Mucosa of rectum (tissue), 2 donors: ENCODE results near the gene ADAP1.
"Not testable (repeated sequence)": the region's sequence is repeated elsewhere in the genome, so short reads cannot be mapped to it uniquely, and the experiment has no call there.

ENCODE experiments used
- H3K27ac ChIP-seq, 2 donors: one replicate each; pipeline ENCODE4 v1.7.0; 2013; ENCODE audit warnings: inconsistent platforms in 2 of 2, low read depth in 2 of 2, low read length in 2 of 2
- H3K27me3 ChIP-seq, 2 donors: one replicate each; pipeline ENCODE4 v1.7.0; 2013; ENCODE audit warnings: low read length in 2 of 2; ENCODE audit not compliant: control insufficient read depth in 2 of 2, insufficient read depth in 2 of 2
- H3K36me3 ChIP-seq, 2 donors: one replicate each; pipeline ENCODE4 v1.7.0; 2013; ENCODE audit warnings: low read length in 2 of 2; ENCODE audit not compliant: control insufficient read depth in 2 of 2, insufficient read depth in 2 of 2
- H3K4me1 ChIP-seq, 2 donors: one replicate each; pipeline ENCODE4 v1.7.0; 2013; ENCODE audit warnings: low read length in 2 of 2, mild to moderate bottlenecking in 1 of 2; ENCODE audit not compliant: control insufficient read depth in 2 of 2, insufficient read depth in 2 of 2
- H3K4me3 ChIP-seq, 2 donors: one replicate each; pipeline ENCODE4 v1.7.0; 2013; ENCODE audit warnings: low read length in 2 of 2
- H3K9ac ChIP-seq, 2 donors: one replicate each; pipeline ENCODE4 v1.7.0; 2013; ENCODE audit warnings: low read length in 2 of 2, low read depth in 1 of 2, mild to moderate bottlenecking in 1 of 2
- H3K9me3 ChIP-seq, 2 donors: one replicate each; pipeline ENCODE4 v1.7.0; 2013; ENCODE audit warnings: low read length in 2 of 2; ENCODE audit not compliant: control insufficient read depth in 2 of 2
- donor health status: healthy.
- donor health status: Normal muscosa, but diverticular disease.

The ADAP1 gene

DNA sequence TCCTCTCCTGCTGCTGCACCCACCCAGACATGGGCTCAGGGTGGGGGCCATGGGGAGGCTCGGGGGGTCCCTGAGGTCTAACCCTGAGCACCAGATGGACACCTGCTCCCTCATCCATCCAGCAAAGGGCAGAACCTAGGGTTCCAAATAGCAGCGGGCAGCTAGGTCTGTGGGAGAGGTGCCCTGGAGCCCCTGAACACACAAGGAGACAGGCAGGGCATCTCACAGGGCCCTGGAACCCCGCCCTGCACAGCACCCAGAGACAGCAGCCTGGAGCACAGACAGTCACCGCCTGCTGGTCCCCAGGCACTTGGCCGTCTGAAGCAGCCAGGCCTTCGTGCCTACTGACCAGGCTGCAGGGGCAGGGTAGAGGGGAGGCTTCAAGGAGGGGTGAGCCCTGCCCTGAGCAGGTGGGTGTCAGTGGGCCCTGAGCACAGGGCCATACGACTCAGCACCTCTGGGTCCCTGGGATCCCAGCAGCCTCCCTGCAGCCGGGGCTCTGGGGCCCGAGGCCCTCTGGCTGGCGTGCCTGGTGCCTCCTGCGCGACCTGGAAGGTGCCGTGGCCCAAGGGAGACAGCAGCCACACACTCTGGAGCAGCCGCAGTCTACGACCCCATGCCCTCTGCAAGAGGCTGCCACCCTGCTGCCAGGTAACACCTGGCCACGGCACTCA is 39.8 kb downstream of the ADAP1 start:
- Histone ChIP-seq H3K36me3 (peaks cover 0 to 2% of the 10 kb centered on the region in 2 donors), H3K27me3 (no peaks in the 10 kb centered on the region), H3K27ac (peak overlapping the region; percentile 93 to 95), H3K9ac (peak overlapping the region; percentile 38 to 60), H3K4me1 (peaks cover 32 to 53% of the 10 kb centered on the region in 2 donors), H3K4me3 (no peak overlapping the region), H3K9me3 (no peaks in the 10 kb centered on the region)

DNA sequence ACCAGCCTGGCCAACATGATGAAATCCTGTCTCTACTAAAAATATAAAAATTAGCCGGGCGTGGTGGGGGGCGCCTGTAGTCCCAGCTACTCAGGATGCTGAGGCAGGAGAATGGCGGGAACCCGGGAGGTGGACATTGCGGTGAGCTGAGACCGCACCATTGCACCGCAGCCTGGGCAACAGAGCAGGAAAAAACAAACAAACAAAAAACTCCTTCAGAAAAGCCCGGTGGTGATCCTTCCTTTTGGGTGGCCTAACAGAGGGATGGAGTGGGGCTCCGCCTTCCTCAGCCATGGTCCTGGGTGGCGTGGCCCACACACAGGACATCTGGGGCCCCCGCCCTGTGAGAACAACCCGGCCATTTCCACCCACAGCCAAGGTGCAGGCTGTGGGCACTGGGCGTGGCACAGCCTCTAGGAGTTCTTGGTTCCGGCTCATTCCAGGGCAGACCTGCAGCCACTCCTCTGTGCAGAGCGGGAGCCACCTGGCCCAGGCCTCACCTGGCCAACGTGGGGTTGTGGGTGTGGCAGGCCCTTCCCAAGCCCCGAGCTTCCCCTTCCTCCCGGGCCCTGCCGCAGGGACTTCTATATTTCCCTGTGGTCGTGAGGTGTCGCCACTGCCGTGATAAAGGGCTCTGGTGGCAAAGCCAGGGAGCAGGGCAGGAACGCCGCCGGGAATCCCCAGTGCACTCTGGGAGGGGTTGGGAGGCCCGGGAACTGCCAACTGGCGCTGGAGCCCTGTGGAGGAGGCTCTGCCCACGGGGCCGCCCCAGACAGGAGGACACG is 40.6 kb downstream of the ADAP1 start:
- Histone ChIP-seq H3K4me1 (peaks cover 35 to 57% of the 10 kb centered on the region in 2 donors), H3K27ac (peak overlapping the region; percentile 93 to 95), H3K36me3 (peaks cover 0 to 2% of the 10 kb centered on the region in 2 donors), H3K4me3 (no peak overlapping the region), H3K9me3 (no peaks in the 10 kb centered on the region), H3K9ac (peak overlapping the region; percentile 38 to 60), H3K27me3 (no peaks in the 10 kb centered on the region)

DNA sequence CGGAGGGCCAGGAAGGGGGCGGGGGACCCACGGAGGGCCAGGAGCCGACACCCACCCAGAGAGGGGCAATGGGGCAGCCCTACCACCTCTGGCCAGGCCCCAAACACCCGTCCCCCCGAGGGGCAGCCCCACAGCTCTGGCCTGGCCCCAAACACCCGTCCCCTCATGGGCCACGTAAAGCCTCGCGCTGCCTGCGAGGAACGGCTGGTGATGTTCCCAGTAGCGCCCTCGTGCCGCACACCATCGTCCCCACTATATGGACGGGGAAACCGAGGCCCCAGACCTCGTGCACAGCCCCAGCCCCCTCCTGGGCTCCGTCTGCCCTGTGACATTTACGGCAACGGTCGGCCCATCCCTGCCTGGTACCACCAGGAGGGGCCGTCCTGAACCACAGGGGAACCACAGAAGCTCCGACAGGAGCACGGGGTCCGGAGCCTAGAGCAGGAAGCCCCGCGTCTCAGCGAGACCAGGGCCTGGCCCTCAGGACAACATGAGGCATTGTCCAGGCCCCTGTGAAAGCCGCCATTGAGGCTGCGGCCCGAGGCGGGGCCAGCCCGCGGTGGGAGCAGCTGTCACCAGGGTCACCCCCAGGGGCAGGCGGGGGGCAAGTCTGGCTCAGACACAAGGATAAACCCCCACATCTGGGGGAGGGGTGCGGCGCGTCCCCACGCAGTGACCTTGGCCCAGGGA is 42.5 kb downstream of the ADAP1 start:
- peak overlapping the region in 1 of 2 donors; percentile 9 for H3K27ac ChIP-seq
- no peak overlapping the region for H3K4me3 ChIP-seq
- no peaks in the 10 kb centered on the region for H3K27me3 ChIP-seq
- peaks cover 0 to 3% of the 10 kb centered on the region in 2 donors for H3K36me3 ChIP-seq
- peaks cover 39 to 54% of the 10 kb centered on the region in 2 donors for H3K4me1 ChIP-seq
- H3K9me3 ChIP-seq = no peaks in the 10 kb centered on the region
- no peak overlapping the region for H3K9ac ChIP-seq

DNA sequence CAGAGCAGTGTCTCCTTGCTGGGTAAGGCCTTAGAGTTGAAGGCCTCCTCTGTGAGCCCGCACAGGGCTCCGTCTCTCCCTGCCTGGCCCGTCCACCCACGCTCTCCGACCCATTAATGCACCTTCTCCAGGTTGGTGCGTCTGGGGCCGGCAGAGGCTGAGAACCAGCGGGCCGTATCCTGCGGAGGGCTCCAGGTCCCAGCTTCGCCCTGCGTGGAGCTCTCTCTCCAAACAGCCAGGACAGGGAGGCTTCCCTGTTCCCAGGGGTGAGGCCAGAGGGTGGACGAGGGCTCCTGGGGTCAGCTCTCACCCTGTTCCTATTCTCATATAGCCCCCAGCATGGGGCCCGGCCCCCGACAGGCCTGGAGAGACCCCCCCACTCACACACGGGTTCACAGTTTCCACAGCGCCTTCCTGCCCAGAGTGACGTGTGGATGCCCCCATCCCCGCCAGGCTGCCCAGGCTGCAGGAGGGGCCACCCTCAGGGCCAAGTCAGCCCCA is 43.5 kb downstream of the ADAP1 start:
- H3K27me3 ChIP-seq = no peaks in the 10 kb centered on the region
- H3K36me3 ChIP-seq = peaks cover 0 to 3% of the 10 kb centered on the region in 2 donors
- peaks cover 32 to 50% of the 10 kb centered on the region in 2 donors for H3K4me1 ChIP-seq
- no peak overlapping the region for H3K4me3 ChIP-seq
- peak overlapping the region; percentile 23 to 61 for H3K27ac ChIP-seq
- H3K9me3 ChIP-seq = no peaks in the 10 kb centered on the region
- H3K9ac ChIP-seq = no peak overlapping the region

DNA sequence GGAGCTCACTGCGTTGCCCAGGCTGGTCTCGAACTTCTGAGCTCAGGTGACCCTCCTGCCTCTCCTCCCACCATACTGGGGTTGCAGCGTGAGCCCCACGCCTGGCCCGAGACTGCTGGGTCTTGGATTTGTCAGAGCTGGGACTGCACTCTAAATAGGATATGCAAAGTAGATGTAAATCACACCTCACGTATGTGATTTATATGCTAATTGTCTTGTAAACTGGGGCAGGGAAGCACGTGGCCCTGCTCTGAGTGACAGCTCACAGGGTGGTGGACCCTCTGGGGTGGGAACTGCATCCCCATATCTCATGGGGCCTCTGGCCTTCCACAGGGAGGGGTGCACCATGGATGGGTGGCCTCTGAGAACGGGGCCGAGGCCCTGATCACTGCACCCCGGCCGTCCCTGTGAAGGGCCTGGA is 44.0 kb downstream of the ADAP1 start:
- no peaks in the 10 kb centered on the region for H3K9me3 ChIP-seq
- H3K9ac ChIP-seq = peak overlapping the region; percentile 24 to 42
- H3K4me1 ChIP-seq = peaks cover 31 to 45% of the 10 kb centered on the region in 2 donors
- no peaks in the 10 kb centered on the region for H3K27me3 ChIP-seq
- H3K27ac ChIP-seq = peak overlapping the region; percentile 61 to 81
- no peak overlapping the region for H3K4me3 ChIP-seq
- H3K36me3 ChIP-seq = peaks cover 0 to 3% of the 10 kb centered on the region in 2 donors

DNA sequence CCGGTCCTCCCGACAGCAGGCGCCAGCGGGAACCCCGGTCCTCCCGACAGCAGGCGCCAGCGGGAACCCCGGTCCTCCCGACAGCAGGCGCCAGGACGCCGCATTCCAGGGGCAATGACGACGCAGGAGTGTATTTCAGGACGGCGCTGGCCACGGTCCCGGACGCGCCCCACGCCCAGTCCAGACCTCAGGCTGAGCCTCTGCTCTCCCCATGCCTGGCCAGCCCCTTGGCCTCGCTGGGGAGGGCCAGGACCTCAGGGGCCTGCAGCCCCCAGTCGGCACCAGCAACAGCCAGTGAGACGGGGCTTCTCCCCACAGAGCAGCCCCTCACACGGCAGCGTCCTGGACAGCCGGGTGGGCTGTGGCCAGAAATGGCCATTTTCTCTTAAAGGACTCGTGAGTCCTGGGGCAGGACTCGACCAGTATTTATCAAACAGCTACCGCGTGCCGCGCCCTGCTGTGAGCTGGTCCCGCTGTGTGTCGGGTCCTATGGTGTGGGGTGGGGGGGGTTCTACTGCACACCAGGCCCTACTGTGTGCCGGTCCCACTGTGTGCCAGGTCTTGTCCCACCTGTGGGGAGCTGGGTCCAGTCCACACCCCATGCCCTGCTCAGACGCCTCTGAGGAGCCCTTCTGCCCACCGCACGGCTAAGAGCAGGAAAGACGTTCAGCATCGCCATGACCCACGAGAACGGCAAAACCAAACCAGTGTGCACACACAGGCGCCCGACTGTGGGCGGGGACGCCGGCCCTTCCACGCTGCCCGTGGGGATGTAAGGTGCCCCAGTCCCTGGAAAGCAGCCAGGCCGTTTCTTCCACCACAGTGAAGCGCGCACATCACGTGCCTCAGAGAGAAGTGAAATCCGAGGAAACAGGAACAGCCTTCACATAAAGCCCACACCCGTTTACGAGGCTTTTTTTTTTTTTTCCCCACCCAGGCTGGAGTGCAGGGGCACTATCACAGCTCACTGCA is 44.8 kb downstream of the ADAP1 start:
- Histone ChIP-seq H3K4me1 (peaks cover 23 to 37% of the 10 kb centered on the region in 2 donors), H3K9ac (peak overlapping the region; percentile 32 to 55)

DNA sequence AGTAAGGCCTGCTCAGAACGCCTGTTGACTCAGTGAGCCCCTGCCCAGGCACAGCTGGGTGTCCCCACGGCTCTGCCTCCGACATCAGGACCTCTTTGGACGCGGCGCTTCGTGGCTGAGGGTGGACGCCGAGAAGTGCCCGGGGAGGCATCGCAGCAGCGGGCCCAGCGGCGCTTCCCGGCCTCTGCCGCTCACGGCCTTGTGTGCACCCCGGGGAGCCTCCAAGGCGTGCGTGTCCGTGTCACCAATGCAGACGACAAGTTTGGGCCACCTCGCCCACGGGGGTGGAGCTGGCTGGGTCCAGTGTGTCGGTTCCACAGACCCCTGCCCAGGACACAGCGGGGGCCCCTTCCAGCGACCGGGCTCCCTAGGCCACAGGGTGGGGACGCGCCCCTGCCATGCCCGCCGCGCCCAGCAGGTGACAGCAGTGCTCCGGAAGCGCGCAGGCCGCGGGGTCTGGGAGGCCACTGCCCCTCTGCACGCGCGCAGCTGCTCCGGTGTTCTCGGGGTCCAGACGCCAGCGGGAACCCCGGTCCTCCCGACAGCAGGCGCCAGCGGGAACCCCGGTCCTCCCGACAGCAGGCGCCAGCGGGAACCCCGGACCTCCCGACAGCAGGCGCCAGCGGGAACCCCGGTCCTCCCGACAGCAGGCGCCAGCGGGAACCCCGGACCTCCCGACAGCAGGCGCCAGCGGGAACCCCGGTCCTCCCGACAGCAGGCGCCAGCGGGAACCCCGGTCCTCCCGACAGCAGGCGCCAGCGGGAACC is 45.7 kb downstream of the ADAP1 start:
- Histone ChIP-seq H3K9ac (peak overlapping the region in 1 of 2 donors; percentile 0), H3K4me3 (peak overlapping the region; percentile 30 to 37), H3K27ac (peak overlapping the region in 1 of 2 donors; percentile 81)

More for the DNA sequence above, 44.8 kb downstream of the ADAP1 start:
- Histone ChIP-seq H3K27me3 (no peaks in the 10 kb centered on the region), H3K4me3 (peak overlapping the region in 1 of 2 donors; percentile 26), H3K36me3 (peaks cover 0 to 3% of the 10 kb centered on the region in 2 donors), H3K9me3 (no peaks in the 10 kb centered on the region), H3K27ac (peak overlapping the region; percentile 61 to 81)

DNA sequence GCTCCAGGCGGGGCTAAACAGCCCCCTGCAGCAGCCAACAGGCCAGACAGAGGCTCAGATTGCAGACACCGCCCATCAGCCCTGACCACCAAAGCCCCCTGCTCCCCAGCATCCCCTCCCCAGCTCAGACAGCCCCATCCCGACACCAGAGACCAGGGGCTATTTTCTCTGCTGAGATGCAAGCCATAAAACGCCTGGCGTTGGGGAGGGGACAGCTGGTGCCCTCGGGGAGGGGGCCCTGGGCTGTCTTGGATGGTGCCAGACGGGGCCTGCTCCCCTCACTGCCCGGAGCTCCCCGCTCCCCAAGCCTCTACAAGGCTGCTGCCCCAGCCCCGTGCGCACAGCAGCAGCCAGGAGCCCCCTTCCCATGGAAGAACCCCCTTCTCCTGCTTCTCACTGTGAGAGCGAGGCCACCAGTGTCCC is 46.3 kb downstream of the ADAP1 start:
- Histone ChIP-seq H3K9me3 (no peaks in the 10 kb centered on the region), H3K27ac (no peak overlapping the region), H3K9ac (no peak overlapping the region), H3K36me3 (peaks cover 6 to 9% of the 10 kb centered on the region in 2 donors), H3K4me3 (no peak overlapping the region), H3K4me1 (peaks cover 18 to 26% of the 10 kb centered on the region in 2 donors), H3K27me3 (no peaks in the 10 kb centered on the region)

More for the DNA sequence above, 45.7 kb downstream of the ADAP1 start:
- not testable (repeated sequence) for H3K36me3 ChIP-seq, H3K9me3 ChIP-seq, H3K27me3 ChIP-seq
- peaks cover 18 to 31% of the 10 kb centered on the region in 2 donors for H3K4me1 ChIP-seq
